Measurements from ENCODE around the gene TTC39B.
"Not testable (repeated sequence)": the region's sequence is repeated elsewhere in the genome, so short reads cannot be mapped to it uniquely, and the experiment has no call there.

The TTC39B gene

GRCh38 chr9:15262581-15262980 lies 44.4 kb downstream of the TTC39B start:
- DNase-seq = no peak

GRCh38 chr9:15256426-15256825 lies 50.6 kb downstream of the TTC39B start:
- no peak for DNase-seq

GRCh38 chr9:15253786-15254185 lies 53.2 kb downstream of the TTC39B start:
- no peak for DNase-seq

- no peak for DNase-seq
These were observed 53.8 kb downstream of the TTC39B start for GRCh38 chr9:15253197-15253596.

GRCh38 chr9:15249981-15250380 lies 57.0 kb downstream of the TTC39B start:
- DNase-seq = no peak

- DNase-seq = no peak
These were observed 57.8 kb downstream of the TTC39B start for GRCh38 chr9:15249042-15249818.

- no peak for DNase-seq
These were observed 58.4 kb downstream of the TTC39B start for GRCh38 chr9:15248621-15249020.

- no peak for DNase-seq
These were observed 58.9 kb downstream of the TTC39B start for GRCh38 chr9:15248081-15248480.

- no peak for DNase-seq
These were observed 60.3 kb downstream of the TTC39B start for GRCh38 chr9:15246708-15247107.

- no peak for DNase-seq
These were observed 60.8 kb downstream of the TTC39B start for GRCh38 chr9:15246243-15246642.

- DNase-seq = no peak
These were observed 63.0 kb downstream of the TTC39B start for GRCh38 chr9:15244001-15244441.

GRCh38 chr9:15243081-15243480 lies 63.9 kb downstream of the TTC39B start:
- DNase-seq = no peak

- DNase-seq = no peak
These were observed 66.1 kb downstream of the TTC39B start for GRCh38 chr9:15240927-15241326.

GRCh38 chr9:15239816-15240215 lies 67.2 kb downstream of the TTC39B start:
- no peak for DNase-seq

- DNase-seq = no peak
These were observed 68.4 kb downstream of the TTC39B start for GRCh38 chr9:15238646-15239045.

- no peak for DNase-seq
These were observed 71.4 kb downstream of the TTC39B start for GRCh38 chr9:15235658-15236057.

GRCh38 chr9:15233941-15234490 lies 73.0 kb downstream of the TTC39B start:
- not testable (repeated sequence) for DNase-seq

- DNase-seq = not testable (repeated sequence)
These were observed 74.2 kb downstream of the TTC39B start for GRCh38 chr9:15232706-15233280.

GRCh38 chr9:15231788-15232635 lies 75.0 kb downstream of the TTC39B start:
- DNase-seq = no peak

GRCh38 chr9:15229409-15229808 lies 77.6 kb downstream of the TTC39B start:
- no peak for DNase-seq

GRCh38 chr9:15227491-15227890 lies 79.5 kb downstream of the TTC39B start:
- no peak for DNase-seq

GRCh38 chr9:15225564-15226126 lies 81.4 kb downstream of the TTC39B start:
- no peak for DNase-seq

GRCh38 chr9:15222313-15222712 lies 84.7 kb downstream of the TTC39B start:
- no peak for DNase-seq
